Thymus (tissue), 11 donors: Measurements from ENCODE around the gene TGFBR3. TPM values are rescaled to one million over a fixed set of nuclear protein-coding genes. Genes with fewer than 3 reads are reported as not detected.

ENCODE experiments used
- DNase-seq, 9 donors: peaks; one replicate each; pipeline ENCODE4 v3.0.0-alpha.2; 2013; ENCODE audit warnings: low spot score in 9 of 9, low read depth in 6 of 9, missing footprints in 1 of 9
- H3K27ac ChIP-seq, 2 donors: one replicate each; pipeline ENCODE4 v1.5.1; 2013; ENCODE audit warnings: control low read depth in 1 of 2, low read depth in 1 of 2, low read length in 1 of 2, mild to moderate bottlenecking in 1 of 2, moderate library complexity in 1 of 2
- H3K27me3 ChIP-seq, 2 donors: one replicate each; pipeline ENCODE4 v1.5.1; 2013; ENCODE audit warnings: low read length in 1 of 2; ENCODE audit not compliant: control insufficient read depth in 2 of 2, insufficient read depth in 1 of 2
- H3K36me3 ChIP-seq, 2 donors: one replicate each; pipeline ENCODE4 v1.5.1; 2013; ENCODE audit warnings: low read length in 1 of 2, mild to moderate bottlenecking in 1 of 2, moderate library complexity in 1 of 2; ENCODE audit not compliant: control insufficient read depth in 2 of 2, insufficient read depth in 2 of 2
- H3K4me1 ChIP-seq, 2 donors: one replicate each; pipeline ENCODE4 v1.5.1; 2013; ENCODE audit warnings: low read length in 2 of 2; ENCODE audit not compliant: control insufficient read depth in 2 of 2, insufficient read depth in 2 of 2
- H3K4me3 ChIP-seq, 2 donors: one replicate each; pipeline ENCODE4 v1.5.1; 2013; ENCODE audit warnings: low read length in 2 of 2, control low read depth in 1 of 2, mild to moderate bottlenecking in 1 of 2
- H3K9me3 ChIP-seq, 2 donors: one replicate each; pipeline ENCODE4 v1.5.1; 2013; ENCODE audit warnings: low read length in 1 of 2, mild to moderate bottlenecking in 1 of 2; ENCODE audit not compliant: control insufficient read depth in 2 of 2, insufficient read depth in 1 of 2
- WGBS: extraction: QIAGEN DNeasy Blood & Tissue Kit; methylation state at CpG from one replicate; pipeline ENCODE4 v1.1.7; 2013; 5-methylcytosine and 5-hydroxymethylcytosine counted together
- polyA plus RNA-seq: library from polyadenylated mRNA; stranded (reverse); fragments of 200-250 nt; gene quantifications from one replicate; pipeline ENCODE4 v1.2.3, GENCODE V29; 2013
- total RNA-seq: library from RNA; stranded (reverse); fragments of 120-200 nt; gene quantifications from one replicate; pipeline ENCODE4 v1.2.4, GENCODE V29; 2013
- donor health status: healthy.

TGFBR3 gene
- total and polyA plus RNA-seq, 2 donors, result 5.4 to 10.1 TPM

- Histone ChIP-seq H3K27ac (no peak overlapping the region), H3K4me3 (no peak overlapping the region), H3K36me3 (no peaks in the 10 kb centered on the region), H3K9me3 (no peaks in the 10 kb centered on the region), H3K4me1 (peaks cover 0 to 18% of the 10 kb centered on the region in 2 donors), H3K27me3 (no peaks in the 10 kb centered on the region)
- WGBS, result 62% methylated on average over 3 of the region's 3 CpGs
- DNase-seq, result no peak
Measured at GRCh38 chr1:91809317-91809716, 76.6 kb downstream of the TGFBR3 start.

DNA sequence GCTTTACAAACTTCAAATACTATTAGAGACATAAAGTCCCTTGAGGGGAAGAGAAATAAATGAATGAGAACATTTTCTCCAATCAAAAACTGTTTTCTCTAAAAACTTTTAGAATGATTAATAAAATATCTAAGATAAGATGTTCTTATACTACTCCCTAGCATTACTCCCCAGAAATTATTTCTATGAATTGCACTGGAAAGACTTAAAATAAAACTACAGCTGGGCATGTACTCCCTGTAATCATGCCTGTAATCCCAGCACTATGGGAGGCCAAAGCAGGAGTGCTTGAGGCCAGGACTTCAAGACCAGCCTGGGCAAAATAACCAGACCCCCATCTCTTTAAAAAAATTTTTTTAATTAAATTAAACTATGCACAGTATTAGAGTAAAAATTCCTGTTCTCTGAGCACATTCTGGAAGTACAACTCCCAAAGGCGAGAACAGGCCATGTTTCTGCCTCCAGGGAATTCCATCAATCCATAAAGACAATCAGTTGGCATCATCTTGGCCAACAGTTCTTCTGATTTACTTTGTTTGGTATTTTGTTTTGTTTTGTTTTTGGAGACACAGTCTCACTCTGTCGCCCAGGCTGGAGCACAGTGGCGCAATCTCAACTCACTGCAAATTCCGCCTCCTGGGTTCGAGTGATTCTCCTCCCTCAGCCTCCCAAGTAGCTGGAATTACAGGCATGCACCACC, 77.9 kb downstream of the TGFBR3 start:
- WGBS, result 98% methylated on average over 5 of the region's 5 CpGs
- H3K4me1 ChIP-seq, result peaks cover 0 to 26% of the 10 kb centered on the region in 2 donors
- H3K4me3 ChIP-seq, result no peak overlapping the region
- no peaks in the 10 kb centered on the region for H3K9me3 ChIP-seq
- no peak for DNase-seq
- H3K36me3 ChIP-seq, result no peaks in the 10 kb centered on the region
- no peak overlapping the region for H3K27ac ChIP-seq
- H3K27me3 ChIP-seq, result no peaks in the 10 kb centered on the region

DNA sequence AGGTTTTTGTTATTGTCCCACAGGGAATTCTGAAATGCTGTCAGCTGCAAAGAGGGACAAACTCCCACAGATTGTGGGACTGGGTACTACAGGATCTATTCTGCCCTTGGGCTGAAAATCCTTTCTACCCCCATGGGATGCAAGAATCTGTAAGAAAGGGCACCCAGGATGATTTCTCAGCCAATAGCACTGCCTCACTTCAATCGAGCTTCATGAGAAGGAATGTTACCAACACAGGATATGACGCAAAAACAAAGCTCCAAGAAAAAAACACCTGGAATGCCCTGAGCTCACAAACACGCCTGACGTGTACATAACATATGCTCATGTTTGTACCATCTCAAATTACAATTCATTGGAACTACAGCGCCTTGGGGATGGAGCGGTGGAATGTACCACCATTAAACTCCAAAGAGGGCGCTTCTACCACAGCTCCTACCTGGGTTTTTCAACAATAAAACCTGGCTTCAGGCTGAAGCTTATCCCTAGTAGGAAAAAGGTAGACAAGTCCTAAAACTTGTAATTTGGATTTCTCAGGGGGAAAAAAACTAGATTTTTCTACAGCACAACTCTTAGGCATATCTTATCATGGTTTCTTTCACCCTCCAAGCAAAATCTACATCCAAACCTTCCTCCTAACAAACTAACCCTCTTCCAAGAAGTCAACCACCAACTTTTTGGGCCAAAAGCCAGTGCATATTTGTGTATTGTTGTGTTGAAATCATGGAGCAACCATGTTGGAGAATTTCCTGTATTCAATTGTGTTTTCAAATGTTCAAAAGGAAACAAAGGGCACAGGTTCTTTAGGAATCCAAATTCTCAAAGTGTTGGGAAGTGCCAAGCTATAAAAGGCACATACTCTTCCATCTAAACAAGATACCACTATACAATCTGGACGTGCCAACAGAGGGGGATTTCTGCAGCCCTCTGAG, 78.9 kb downstream of the TGFBR3 start:
- H3K4me3 ChIP-seq, result no peak overlapping the region
- H3K27ac ChIP-seq, result no peak overlapping the region
- no peak for DNase-seq
- peaks cover 0 to 31% of the 10 kb centered on the region in 2 donors for H3K4me1 ChIP-seq
- no peaks in the 10 kb centered on the region for H3K9me3 ChIP-seq
- 94% methylated on average over 8 of the region's 8 CpGs for WGBS
- no peaks in the 10 kb centered on the region for H3K36me3 ChIP-seq
- H3K27me3 ChIP-seq, result no peaks in the 10 kb centered on the region

DNA sequence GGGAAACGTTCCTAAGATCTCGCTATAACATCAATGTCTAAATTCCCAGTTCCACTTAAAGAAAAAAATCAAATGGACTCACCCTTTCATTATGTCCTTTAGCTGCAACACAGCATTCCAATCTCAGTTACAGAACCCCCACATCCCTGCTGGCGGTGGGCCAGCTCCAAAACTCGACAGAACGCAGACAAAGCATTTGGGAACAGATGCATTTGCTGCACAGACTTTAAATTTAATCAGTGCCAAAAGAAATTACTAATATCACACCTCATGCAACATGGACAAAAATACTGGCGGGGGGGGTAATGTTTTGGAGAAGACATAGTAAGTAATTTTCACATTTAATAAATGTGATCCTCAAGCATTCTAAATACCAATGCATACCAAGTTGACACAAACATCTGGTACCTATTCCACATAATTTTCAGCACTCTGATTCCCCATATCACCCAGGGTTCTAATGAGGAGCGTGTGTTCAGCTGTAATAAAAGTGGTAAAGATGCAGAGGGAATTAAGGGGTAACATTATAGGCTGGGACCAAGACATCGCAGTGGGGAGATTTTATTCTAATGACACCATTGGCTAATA, 79.7 kb downstream of the TGFBR3 start:
- H3K27me3 ChIP-seq, result no peaks in the 10 kb centered on the region
- no peaks in the 10 kb centered on the region for H3K9me3 ChIP-seq
- no peaks in the 10 kb centered on the region for H3K36me3 ChIP-seq
- DNase-seq, result no peak
- H3K4me1 ChIP-seq, result peaks cover 0 to 31% of the 10 kb centered on the region in 2 donors
- no peak overlapping the region for H3K27ac ChIP-seq
- WGBS, result 82% methylated on average over 8 of the region's 8 CpGs
- no peak overlapping the region for H3K4me3 ChIP-seq

GRCh38 chr1:91805311-91805801, 80.6 kb downstream of the TGFBR3 start:
- Histone ChIP-seq H3K4me3 (no peak overlapping the region), H3K4me1 (peaks cover 0 to 31% of the 10 kb centered on the region in 2 donors), H3K36me3 (no peaks in the 10 kb centered on the region), H3K27me3 (no peaks in the 10 kb centered on the region), H3K9me3 (no peaks in the 10 kb centered on the region), H3K27ac (peak overlapping the region in 1 of 2 donors; percentile 42)
- 89% methylated on average over 8 of the region's 8 CpGs for WGBS
- no peak for DNase-seq

- Histone ChIP-seq H3K27ac (peak overlapping the region; percentile 54 to 67), H3K4me1 (peaks cover 0 to 31% of the 10 kb centered on the region in 2 donors), H3K27me3 (no peaks in the 10 kb centered on the region), H3K4me3 (no peak overlapping the region), H3K36me3 (no peaks in the 10 kb centered on the region), H3K9me3 (no peaks in the 10 kb centered on the region)
- WGBS, result 55% methylated on average over 13 of the region's 13 CpGs
- peak in 3 of 9 donors; percentile 26 to 66 (median 41) for DNase-seq
Measured at GRCh38 chr1:91804546-91805023, 81.4 kb downstream of the TGFBR3 start.

DNA sequence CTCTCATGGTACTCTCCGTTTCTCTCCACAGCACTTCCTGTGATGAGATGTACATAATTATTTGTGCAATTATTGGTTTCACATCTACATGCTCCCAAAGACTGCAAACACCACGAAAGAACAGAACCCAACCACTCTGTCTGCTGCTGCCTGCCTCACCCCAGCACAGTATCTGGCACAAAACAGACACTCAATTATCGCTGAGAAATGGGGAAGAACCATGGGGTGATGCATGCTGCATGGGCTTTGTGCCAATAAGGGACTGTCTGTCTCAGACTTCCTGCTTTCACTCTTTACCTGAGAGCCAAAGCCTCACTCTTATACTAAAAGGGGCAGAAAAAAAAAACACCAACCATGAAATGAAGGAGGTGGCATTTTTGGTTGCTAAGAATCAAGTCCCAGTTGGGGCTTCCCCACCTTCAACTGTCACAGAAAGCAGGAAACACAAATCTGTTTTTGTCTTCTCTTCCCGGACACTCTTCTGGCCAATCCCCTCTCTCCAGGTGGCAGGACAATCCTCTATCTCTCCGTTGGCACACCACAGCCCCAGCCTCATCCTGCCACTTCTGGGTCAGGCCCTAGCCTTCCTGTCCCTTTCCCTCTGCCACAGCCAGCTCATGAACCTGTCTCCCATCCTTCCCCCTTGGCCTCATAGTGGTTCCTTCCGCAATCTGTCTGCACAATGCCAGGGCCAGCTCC, 82.0 kb downstream of the TGFBR3 start:
- no peaks in the 10 kb centered on the region for H3K27me3 ChIP-seq
- 24% methylated on average over 6 of the region's 6 CpGs for WGBS
- no peaks in the 10 kb centered on the region for H3K9me3 ChIP-seq
- DNase-seq, result peak in 3 of 9 donors; percentile 25 to 69 (median 32)
- H3K4me1 ChIP-seq, result peaks cover 0 to 31% of the 10 kb centered on the region in 2 donors
- no peak overlapping the region for H3K4me3 ChIP-seq
- no peaks in the 10 kb centered on the region for H3K36me3 ChIP-seq
- H3K27ac ChIP-seq, result peak overlapping the region; percentile 54 to 77

- 95% methylated on average over 8 of the region's 8 CpGs for WGBS
- Histone ChIP-seq H3K9me3 (no peaks in the 10 kb centered on the region), H3K27me3 (no peaks in the 10 kb centered on the region), H3K4me3 (no peak overlapping the region), H3K36me3 (no peaks in the 10 kb centered on the region), H3K27ac (peak overlapping the region in 1 of 2 donors; percentile 8), H3K4me1 (peaks cover 0 to 31% of the 10 kb centered on the region in 2 donors)
- no peak for DNase-seq
Measured at GRCh38 chr1:91803123-91803522, 82.8 kb downstream of the TGFBR3 start.
